NCI-H226 (cell line): Measurements from ENCODE around the gene LRRN2.
"Not testable (repeated sequence)": the region's sequence is repeated elsewhere in the genome, so short reads cannot be mapped to it uniquely, and the experiment has no call there.

ENCODE experiments used
- DNase-seq: peaks from one replicate; pipeline ENCODE4 v3.0.0-alpha.2; 2015

Gene LRRN2

DNA sequence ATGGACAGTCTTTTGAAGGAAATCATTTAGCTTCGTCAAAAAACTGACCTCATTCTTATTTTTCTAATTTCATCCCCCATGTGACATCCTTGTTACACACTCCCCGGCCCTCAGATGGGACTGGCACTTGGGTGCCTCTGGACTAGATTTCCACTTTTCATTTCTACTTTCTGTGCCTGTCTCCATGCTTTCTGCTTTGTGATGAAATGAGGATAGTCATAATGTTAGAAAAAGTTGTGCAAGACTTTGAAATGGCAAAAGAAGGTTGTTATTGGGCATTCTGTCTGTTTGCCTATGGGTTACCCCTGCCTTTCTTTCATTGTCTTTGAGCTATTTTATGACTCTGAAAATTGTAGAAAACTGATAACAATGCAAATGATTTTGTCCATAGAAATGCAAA lies 114.4 kb downstream of the LRRN2 start:
- DNase-seq: peak; percentile 16

DNA sequence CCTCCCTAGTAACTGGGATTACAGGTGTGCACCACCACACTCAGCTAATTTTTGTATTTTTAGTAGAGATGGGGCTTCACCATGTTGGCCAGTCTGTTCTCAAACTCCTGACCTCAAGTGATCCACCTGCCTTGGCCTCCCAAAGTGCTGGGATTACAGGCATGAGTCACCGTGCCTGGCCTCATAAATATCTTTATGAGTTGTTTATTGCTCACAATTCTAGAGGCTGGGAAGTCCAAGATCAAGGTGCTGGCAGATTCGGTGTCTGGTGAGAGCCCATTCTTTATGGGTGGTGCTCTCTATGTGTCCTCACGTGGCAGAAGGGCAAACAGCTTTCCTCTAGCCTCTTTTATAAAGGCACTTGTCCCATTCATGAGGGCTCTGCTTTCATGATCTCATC lies 115.5 kb downstream of the LRRN2 start:
- DNase-seq: not testable (repeated sequence)

DNA sequence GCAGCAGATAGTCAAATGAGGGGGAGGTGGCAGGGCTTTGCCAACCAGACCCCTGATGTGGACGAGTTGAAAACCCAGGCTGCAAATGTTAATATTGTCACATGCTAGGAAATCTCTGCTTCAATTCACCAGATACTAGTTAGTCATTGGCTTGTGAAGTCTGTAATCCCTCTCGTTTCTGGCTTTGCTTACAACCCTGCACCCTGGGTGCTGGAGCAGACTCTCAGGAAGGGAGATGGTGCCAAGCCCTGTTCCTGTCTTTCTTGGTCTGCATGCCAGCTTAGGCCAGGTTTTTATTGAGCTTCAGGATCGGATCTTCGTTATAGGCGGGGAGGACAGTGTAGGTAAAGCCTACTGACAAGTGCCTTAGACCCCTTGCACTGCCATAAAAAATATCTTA lies 116.1 kb downstream of the LRRN2 start:
- no peak for DNase-seq

DNA sequence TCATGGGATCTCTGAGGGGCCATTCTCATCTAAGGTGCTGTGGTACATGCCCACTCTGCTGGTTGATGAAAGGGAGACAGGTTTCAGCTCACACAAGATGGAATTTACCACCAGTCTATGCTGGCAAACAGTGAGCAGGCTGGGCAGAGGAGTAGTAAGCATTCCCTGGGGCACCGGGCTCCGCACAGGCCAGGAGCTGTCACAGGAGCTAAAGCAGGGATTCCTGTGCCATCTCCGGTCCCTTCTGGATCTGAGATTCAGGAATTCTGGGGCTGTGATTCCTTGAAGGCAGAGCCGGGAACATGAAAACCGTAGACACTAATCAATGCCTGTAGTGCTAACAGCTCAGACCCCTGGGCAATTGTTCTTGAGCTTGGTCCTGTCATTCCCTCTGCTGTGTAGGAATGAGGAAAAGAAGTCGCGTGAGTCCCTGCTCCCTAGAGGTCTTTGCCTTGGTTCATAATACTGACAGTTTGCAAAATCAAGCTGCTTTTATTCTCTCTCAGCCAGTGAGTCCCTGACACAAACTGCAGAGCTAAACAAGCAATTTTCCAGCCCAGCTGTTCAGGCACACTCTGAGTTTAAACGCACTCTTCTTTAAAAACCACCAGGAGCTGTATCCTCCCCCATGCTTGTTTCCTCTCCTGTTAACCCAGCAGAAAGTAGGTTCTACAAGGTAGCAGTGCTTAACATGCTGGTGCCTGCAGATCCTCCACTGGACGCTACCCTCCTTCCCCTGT lies 116.8 kb downstream of the LRRN2 start:
- DNase-seq: no peak
